Activated T-cell treated with anti-CD3 and anti-CD28 coated beads, Interleukin-2, amount 50 U/mL, for 48 hours (primary cell): Measurements from ENCODE around the gene PRKACA.

Experiments used
- DNase-seq, 2 experiments: peaks; one replicate each; pipeline ENCODE4 v3.0.0-alpha.2; 2020

The PRKACA gene

DNA sequence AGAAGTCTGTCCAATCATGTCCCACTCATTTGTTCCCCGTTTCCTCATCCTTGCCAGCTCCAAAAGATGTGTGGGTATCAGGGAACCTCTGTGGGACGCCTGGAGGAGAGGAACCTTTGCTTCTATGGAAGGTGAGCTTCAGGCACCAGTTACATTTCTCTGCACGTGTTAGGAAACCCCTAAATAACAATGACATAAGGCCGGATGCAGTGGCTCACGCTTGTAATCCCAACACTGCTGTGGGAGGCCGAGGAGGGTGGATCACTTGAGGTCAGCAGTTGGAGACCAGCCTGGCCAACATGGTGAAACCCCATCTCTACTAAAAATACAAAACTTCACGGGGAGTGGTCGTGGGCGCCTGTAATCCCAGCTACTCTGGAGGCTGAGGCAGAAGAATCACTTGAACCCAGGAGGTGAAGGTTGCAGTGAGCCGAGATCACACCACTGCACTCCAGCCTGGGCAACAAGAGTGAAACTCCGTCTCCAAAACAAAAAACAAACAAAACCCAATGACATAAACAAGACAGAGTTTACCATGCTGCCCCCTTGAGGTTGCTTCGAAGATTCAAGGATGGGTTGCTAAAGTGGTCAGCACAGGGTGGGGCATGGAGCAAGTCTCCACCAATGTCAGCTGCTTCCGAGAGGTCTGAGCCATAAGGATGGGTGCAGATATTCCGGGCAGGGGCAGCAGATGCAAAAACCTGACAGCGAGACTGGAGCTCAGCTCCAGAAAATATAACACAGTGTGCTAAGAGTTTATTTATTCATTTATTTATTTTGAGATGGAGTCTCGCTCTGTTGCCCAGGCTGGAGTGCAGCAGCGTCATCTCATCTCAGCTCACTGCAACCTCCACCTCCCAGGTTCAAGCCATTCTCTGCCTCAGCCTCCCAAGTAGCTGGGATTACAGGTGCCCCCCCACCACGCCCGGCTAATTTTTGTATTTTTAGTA lies 74.6 kb downstream of the PRKACA start:
- DNase-seq: peak in 1 of 2 experiments; percentile 34
